Astrocyte (in vitro differentiated cells and primary cell): ENCODE results near the gene TMEM115. TPM values are rescaled to one million over a fixed set of nuclear protein-coding genes. Genes with fewer than 3 reads are reported as not detected.

ENCODE experiments used
- DNase-seq: peaks from one replicate; pipeline ENCODE4 v3.0.0-alpha.2; 2010; ENCODE audit warnings: low read depth
- FAIRE-seq: peaks from 2 replicates; lab custom pipeline; 2011; peaks lifted over from hg19 to GRCh38; lab: Jason Lieb, UNC
- H2AFZ ChIP-seq: 2 replicates; pipeline ENCODE4 v1.6.0; 2012; ENCODE audit warnings: low read depth, low read length, inconsistent platforms
- H3K27ac ChIP-seq: 2 replicates; pipeline ENCODE4 v1.5.1; 2011; ENCODE audit warnings: low read depth, low read length, inconsistent platforms
- H3K27me3 ChIP-seq: 2 replicates; pipeline ENCODE4 v1.6.0; 2011; ENCODE audit warnings: low read length, inconsistent platforms; ENCODE audit not compliant: insufficient read depth
- H3K36me3 ChIP-seq: 2 replicates; pipeline ENCODE4 v1.5.1; 2011; ENCODE audit warnings: low read length, inconsistent platforms; ENCODE audit not compliant: insufficient read depth
- H3K4me1 ChIP-seq: 2 replicates; pipeline ENCODE4 v1.5.1; 2011; ENCODE audit warnings: low read length, inconsistent platforms; ENCODE audit not compliant: insufficient read depth
- H3K4me2 ChIP-seq: 2 replicates; pipeline ENCODE4 v1.6.0; 2012; ENCODE audit warnings: low read length, inconsistent platforms
- H3K4me3 ChIP-seq: 2 replicates; pipeline ENCODE4 v1.5.1; 2011; ENCODE audit warnings: low read depth, mild to moderate bottlenecking, low read length, inconsistent platforms; ENCODE audit not compliant: insufficient read depth
- H3K79me2 ChIP-seq: 2 replicates; pipeline ENCODE4 v1.6.0; 2012; ENCODE audit warnings: mild to moderate bottlenecking, low read length, inconsistent platforms; ENCODE audit not compliant: insufficient read depth
- H3K9ac ChIP-seq: 2 replicates; pipeline ENCODE4 v1.6.0; 2012; ENCODE audit warnings: mild to moderate bottlenecking, low read length, inconsistent platforms
- H3K9me3 ChIP-seq: 2 replicates; pipeline ENCODE4 v1.5.1; 2012; ENCODE audit warnings: low read depth, mild to moderate bottlenecking, low read length, inconsistent platforms; ENCODE audit not compliant: insufficient read depth
- H4K20me1 ChIP-seq: 2 replicates; pipeline ENCODE4 v1.6.0; 2012; ENCODE audit warnings: low read length, inconsistent platforms; ENCODE audit not compliant: insufficient read depth
- H3K27ac Mint-ChIP-seq: one replicate; pipeline ENCODE4 v1.8.0; 2021; ENCODE audit warnings: mild to moderate bottlenecking, mixed read lengths; ENCODE audit not compliant: unreplicated experiment
- H3K27me3 Mint-ChIP-seq: one replicate; pipeline ENCODE4 v1.8.0; 2021; ENCODE audit warnings: low read depth, mixed read lengths; ENCODE audit not compliant: unreplicated experiment
- H3K36me3 Mint-ChIP-seq: one replicate; pipeline ENCODE4 v1.8.0; 2021; ENCODE audit warnings: low read depth, mixed read lengths; ENCODE audit not compliant: unreplicated experiment
- H3K4me1 Mint-ChIP-seq: one replicate; pipeline ENCODE4 v1.8.0; 2021; ENCODE audit warnings: low read depth, mixed read lengths; ENCODE audit not compliant: unreplicated experiment
- H3K4me3 Mint-ChIP-seq: one replicate; pipeline ENCODE4 v1.8.0; 2021; ENCODE audit warnings: mild to moderate bottlenecking, moderate library complexity, mixed read lengths; ENCODE audit not compliant: unreplicated experiment
- H3K9me3 Mint-ChIP-seq: one replicate; pipeline ENCODE4 v1.8.0; 2021; ENCODE audit warnings: mild to moderate bottlenecking, mixed read lengths; ENCODE audit not compliant: unreplicated experiment
- CTCF ChIP-seq: IDR thresholded peaks from 2 replicates; pipeline ENCODE4 v1.5.1; 2011; ENCODE audit warnings: low read depth, mild to moderate bottlenecking, inconsistent platforms, low read length, moderate library complexity; ENCODE audit not compliant: insufficient read depth
- EZH2 ChIP-seq: IDR thresholded peaks from 2 replicates; pipeline ENCODE4 v1.6.1; 2012; ENCODE audit warnings: mild to moderate bottlenecking, low read length, inconsistent platforms; ENCODE audit not compliant: insufficient read depth
- total RNA-seq: library from RNA; stranded (reverse); gene quantifications from 2 replicates; pipeline ENCODE4 v1.2.1, GENCODE V29; 2021

Gene TMEM115
- total RNA-seq, 1 donor from 2014 or later = 48.7 TPM

GRCh38 chr3:50340448-50341329 is 18.6 kb downstream of the TMEM115 start, which contains the start of gene RASSF1:
TSS of gene RASSF1 (minus strand) at chr3:50340836. CDS start at chr3:50340805, 31 bp downstream.
- H3K36me3 Mint-ChIP-seq = no peaks in the 10 kb centered on the region
- DNase-seq (no peak), FAIRE-seq (no peak)
- peaks cover 10% of the 10 kb centered on the region for H3K4me1 Mint-ChIP-seq
- H3K9ac ChIP-seq = peak within 1 kb of the TSS; percentile 37
- H3K9me3 ChIP-seq = no peaks in the 10 kb centered on the region
- peak within 1 kb of the TSS; percentile 39 for H2AFZ ChIP-seq
- H3K27me3 Mint-ChIP-seq = peaks cover 32% of the 10 kb centered on the region
- peak within 1 kb of the TSS; percentile 94 for H3K4me3 Mint-ChIP-seq
- H3K4me3 ChIP-seq = peak within 1 kb of the TSS; percentile 41
- TF ChIP-seq EZH2 (peak; percentile 35), CTCF (no peak)
- peaks cover 11% of the 10 kb centered on the region for H4K20me1 ChIP-seq
- peaks cover 14% of the 10 kb centered on the region for H3K79me2 ChIP-seq
- H3K4me1 ChIP-seq = peaks cover 27% of the 10 kb centered on the region
- no peaks in the 10 kb centered on the region for H3K36me3 ChIP-seq
- H3K9me3 Mint-ChIP-seq = peaks cover 4% of the 10 kb centered on the region
- H3K27me3 ChIP-seq = no peaks in the 10 kb centered on the region
- H3K27ac Mint-ChIP-seq = no peak within 1 kb of the TSS
- H3K27ac ChIP-seq = no peak within 1 kb of the TSS
- H3K4me2 ChIP-seq = peak within 1 kb of the TSS; percentile 78

- Mint-ChIP-seq H3K36me3 (no peaks in the 10 kb centered on the region), H3K4me1 (peaks cover 14% of the 10 kb centered on the region), H3K27ac (no peak overlapping the region), H3K4me3 (peak overlapping the region; percentile 94), H3K27me3 (peaks cover 32% of the 10 kb centered on the region), H3K9me3 (peaks cover 4% of the 10 kb centered on the region)
- Histone ChIP-seq H3K9me3 (no peaks in the 10 kb centered on the region), H3K4me2 (peak overlapping the region; percentile 78), H4K20me1 (peaks cover 17% of the 10 kb centered on the region), H3K9ac (peak overlapping the region; percentile 37), H3K27ac (no peak overlapping the region), H3K27me3 (no peaks in the 10 kb centered on the region), H3K4me3 (peak overlapping the region; percentile 41), H3K4me1 (peaks cover 26% of the 10 kb centered on the region), H3K36me3 (no peaks in the 10 kb centered on the region), H3K79me2 (peaks cover 20% of the 10 kb centered on the region), H2AFZ (peak overlapping the region; percentile 39)
- FAIRE-seq (no peak), DNase-seq (no peak)
- TF ChIP-seq EZH2 (no peak), CTCF (no peak)
Observed at GRCh38 chr3:50340147-50340447, 19.2 kb downstream of the TMEM115 start.
